Smooth muscle cell (in vitro differentiated cells): ENCODE data around the gene MAPK12. TPM values are rescaled to one million over a fixed set of nuclear protein-coding genes. Genes with fewer than 3 reads are reported as not detected.

Experiments
- DNase-seq: peaks from one replicate; lab custom pipeline; 2025; ENCODE audit not compliant: unreplicated experiment; lab: John Stamatoyannopoulos, UW
- H2AFZ ChIP-seq: fragments of 200-600 bp; sonication (generic); 2 replicates; pipeline ENCODE4 v1.6.0; 2016; ENCODE audit warnings: antibody characterized with exemption, low read depth, mild to moderate bottlenecking
- H3F3A ChIP-seq: fragments of 200-600 bp; sonication (generic); 2 replicates; pipeline ENCODE4 v1.6.0; 2017; ENCODE audit warnings: antibody characterized with exemption, low read depth
- H3K27ac ChIP-seq: fragments of 200-600 bp; sonication (generic); 2 replicates; pipeline ENCODE4 v1.5.1; 2016; ENCODE audit warnings: low read depth, mild to moderate bottlenecking
- H3K27me3 ChIP-seq: fragments of 200-600 bp; sonication (generic); 2 replicates; pipeline ENCODE4 v1.6.1; 2016; ENCODE audit warnings: low read depth, mild to moderate bottlenecking
- H3K36me3 ChIP-seq: fragments of 200-600 bp; sonication (generic); 2 replicates; pipeline ENCODE4 v1.5.1; 2016; ENCODE audit warnings: low read depth
- H3K4me1 ChIP-seq: fragments of 200-600 bp; sonication (generic); 2 replicates; pipeline ENCODE4 v1.5.1; 2016; ENCODE audit warnings: low read depth
- H3K4me2 ChIP-seq: fragments of 200-600 bp; sonication (generic); 2 replicates; pipeline ENCODE4 v1.6.0; 2016; ENCODE audit warnings: mild to moderate bottlenecking
- H3K4me3 ChIP-seq: fragments of 200-600 bp; sonication (generic); 2 replicates; pipeline ENCODE4 v1.5.1; 2016; ENCODE audit warnings: mild to moderate bottlenecking
- H3K79me2 ChIP-seq: fragments of 200-600 bp; sonication (generic); 2 replicates; pipeline ENCODE4 v1.6.0; 2016; ENCODE audit warnings: low read depth, mild to moderate bottlenecking
- H3K9ac ChIP-seq: fragments of 200-600 bp; sonication (generic); 2 replicates; pipeline ENCODE4 v1.6.0; 2016; ENCODE audit warnings: low read depth
- H3K9me3 ChIP-seq: fragments of 200-600 bp; sonication (generic); replicated peaks from 2 replicates; pipeline ENCODE4 v1.5.1; 2016; ENCODE audit warnings: low read depth
- H4K20me1 ChIP-seq: fragments of 200-600 bp; sonication (generic); 2 replicates; pipeline ENCODE4 v1.6.0; 2016; ENCODE audit warnings: low read depth
- WGBS: methylation state at CpG from one replicate; pipeline ENCODE4 v1.1.7; 2016; ENCODE audit warnings: low lambda C conversion rate; 5-methylcytosine and 5-hydroxymethylcytosine counted together
- polyA plus RNA-seq: library from polyadenylated mRNA; unstranded; fragments of >200 nt; fragmentation: Nextera tagmentation; extraction: Ambion mirVana; gene quantifications from 2 replicates; pipeline ENCODE4 v1.2.1, GENCODE V29; 2016
- total RNA-seq: library from RNA; depleted of rRNA; stranded (reverse); fragments of >200 nt; gene quantifications from 2 replicates; pipeline ENCODE4 v1.2.3, GENCODE V29; 2014
- TF ChIP-seq, protein P1 (sequence below): fragments of 200-600 bp; sonication (generic); IDR thresholded peaks from 2 replicates; pipeline ENCODE4 v1.5.1; 2017; ENCODE audit warnings: borderline replicate concordance, mild to moderate bottlenecking, antibody characterized with exemption; ENCODE audit not compliant: insufficient read depth, poor library complexity, severe bottlenecking

Gene MAPK12
- total and polyA plus RNA-seq, 2 experiments from 2014 or later = 14.9 to 26.2 TPM

DNA sequence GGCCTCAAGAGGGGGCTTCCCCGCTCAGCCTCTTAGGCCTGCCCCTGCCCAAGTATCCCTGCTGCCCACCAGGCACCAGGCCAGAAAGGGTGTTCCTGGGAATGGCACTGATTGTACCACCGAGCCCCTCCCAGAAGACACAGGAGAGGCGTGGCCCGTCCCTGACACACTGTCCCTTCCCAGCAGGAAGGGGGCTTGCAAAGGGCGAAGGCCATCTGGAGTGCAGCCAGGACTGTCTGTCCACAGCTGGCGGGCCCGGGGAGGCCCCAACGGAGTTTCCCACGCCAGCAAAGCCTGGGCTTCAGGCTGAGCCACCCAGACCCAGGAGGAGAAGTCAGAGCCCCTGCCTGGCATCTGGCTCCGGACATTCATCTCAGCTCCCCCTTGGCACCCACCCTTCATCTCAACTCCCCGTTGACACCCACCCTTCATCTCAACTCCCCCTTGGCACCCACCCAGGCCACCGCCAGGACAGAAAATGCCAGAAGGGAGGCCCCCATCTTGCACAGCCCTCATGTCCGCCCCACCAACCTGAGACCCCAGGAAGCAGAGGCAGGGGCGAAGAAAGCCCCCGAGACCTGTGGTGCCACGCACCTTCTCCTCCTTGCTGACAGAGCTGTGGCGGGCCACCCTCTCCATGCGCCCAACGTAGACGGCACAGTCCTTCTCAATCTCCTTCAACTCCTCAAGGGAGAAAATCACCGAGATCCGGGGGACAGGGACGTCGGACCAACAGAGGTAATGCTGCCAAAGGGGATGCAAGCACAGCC, 36.1 kb downstream of the MAPK12 start:
- Histone ChIP-seq H4K20me1 (no peaks in the 10 kb centered on the region), H3K27ac (no peak overlapping the region), H2AFZ (no peak overlapping the region), H3K4me1 (no peaks in the 10 kb centered on the region), H3K4me3 (no peak overlapping the region), H3K9me3 (no peaks in the 10 kb centered on the region), H3F3A (no peaks in the 10 kb centered on the region), H3K4me2 (no peak overlapping the region), H3K9ac (no peak overlapping the region), H3K27me3 (no peaks in the 10 kb centered on the region), H3K79me2 (no peaks in the 10 kb centered on the region), H3K36me3 (no peaks in the 10 kb centered on the region)
- TF ChIP-seq, protein P1, sequence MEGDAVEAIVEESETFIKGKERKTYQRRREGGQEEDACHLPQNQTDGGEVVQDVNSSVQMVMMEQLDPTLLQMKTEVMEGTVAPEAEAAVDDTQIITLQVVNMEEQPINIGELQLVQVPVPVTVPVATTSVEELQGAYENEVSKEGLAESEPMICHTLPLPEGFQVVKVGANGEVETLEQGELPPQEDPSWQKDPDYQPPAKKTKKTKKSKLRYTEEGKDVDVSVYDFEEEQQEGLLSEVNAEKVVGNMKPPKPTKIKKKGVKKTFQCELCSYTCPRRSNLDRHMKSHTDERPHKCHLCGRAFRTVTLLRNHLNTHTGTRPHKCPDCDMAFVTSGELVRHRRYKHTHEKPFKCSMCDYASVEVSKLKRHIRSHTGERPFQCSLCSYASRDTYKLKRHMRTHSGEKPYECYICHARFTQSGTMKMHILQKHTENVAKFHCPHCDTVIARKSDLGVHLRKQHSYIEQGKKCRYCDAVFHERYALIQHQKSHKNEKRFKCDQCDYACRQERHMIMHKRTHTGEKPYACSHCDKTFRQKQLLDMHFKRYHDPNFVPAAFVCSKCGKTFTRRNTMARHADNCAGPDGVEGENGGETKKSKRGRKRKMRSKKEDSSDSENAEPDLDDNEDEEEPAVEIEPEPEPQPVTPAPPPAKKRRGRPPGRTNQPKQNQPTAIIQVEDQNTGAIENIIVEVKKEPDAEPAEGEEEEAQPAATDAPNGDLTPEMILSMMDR = no peak
- no peak for DNase-seq
- 96% methylated on average over 24 of the region's 24 CpGs for WGBS

DNA sequence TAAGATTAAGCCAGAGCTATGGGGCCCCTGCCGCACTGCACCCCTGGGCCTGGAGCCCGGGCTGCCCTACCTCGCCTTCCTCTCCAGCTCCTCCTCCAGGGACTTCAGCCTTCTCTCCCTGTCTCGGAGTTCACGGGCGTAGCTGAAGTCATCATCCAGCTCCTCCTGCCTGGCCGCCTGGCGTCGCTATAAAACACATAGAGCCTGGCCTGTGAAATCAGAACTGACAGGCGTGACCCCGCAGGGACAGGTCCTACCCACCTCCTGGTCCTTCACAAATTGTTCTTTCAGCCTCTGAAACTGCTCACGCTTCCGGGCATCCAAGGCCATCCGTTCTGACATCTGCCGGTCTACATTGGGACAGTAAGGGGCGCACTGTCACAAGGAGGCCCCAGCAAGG, 37.4 kb downstream of the MAPK12 start:
- WGBS = 96% methylated on average over 16 of the region's 16 CpGs
- no peaks in the 10 kb centered on the region for H3K36me3 ChIP-seq

DNA sequence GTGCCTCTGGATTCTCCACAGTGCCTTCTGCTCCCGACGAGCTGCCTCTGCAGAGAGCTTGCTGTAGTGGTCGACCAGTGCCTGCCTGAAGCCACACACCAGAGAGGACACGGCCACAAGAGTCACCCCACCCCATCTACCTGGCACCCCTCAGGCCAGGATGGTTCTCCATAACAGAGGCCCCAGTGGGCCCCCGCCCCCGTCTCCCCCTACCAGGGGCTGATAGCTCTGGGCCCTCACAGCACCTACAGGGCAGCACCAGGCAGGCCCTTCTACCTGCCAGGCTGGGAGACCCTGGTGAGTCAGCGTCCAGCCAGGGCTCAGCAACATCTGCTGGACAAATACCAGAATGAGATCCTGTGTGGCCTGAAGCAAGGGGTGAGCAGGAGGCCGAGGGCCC, 39.0 kb downstream of the MAPK12 start:
- peaks cover 19% of the 10 kb centered on the region for H4K20me1 ChIP-seq
- TF ChIP-seq, protein P1 = no peak
- no peak overlapping the region for H3K9ac ChIP-seq
- no peaks in the 10 kb centered on the region for H3K79me2 ChIP-seq
- no peaks in the 10 kb centered on the region for H3K36me3 ChIP-seq
- 95% methylated on average over 8 of the region's 8 CpGs for WGBS
- no peaks in the 10 kb centered on the region for H3K27me3 ChIP-seq
- H3K4me1 ChIP-seq = no peaks in the 10 kb centered on the region
- no peaks in the 10 kb centered on the region for H3K9me3 ChIP-seq
- no peak overlapping the region for H2AFZ ChIP-seq
- H3K4me3 ChIP-seq = no peak overlapping the region
- DNase-seq = no peak
- H3K27ac ChIP-seq = no peak overlapping the region
- no peak overlapping the region for H3K4me2 ChIP-seq
- H3F3A ChIP-seq = no peaks in the 10 kb centered on the region

More for the DNA sequence above, 37.4 kb downstream of the MAPK12 start:
- TF ChIP-seq, protein P1 = no peak
- H3K4me1 ChIP-seq = no peaks in the 10 kb centered on the region
- no peak overlapping the region for H3K27ac ChIP-seq
- no peaks in the 10 kb centered on the region for H3K79me2 ChIP-seq
- no peaks in the 10 kb centered on the region for H3F3A ChIP-seq
- no peak for DNase-seq
- no peak overlapping the region for H2AFZ ChIP-seq
- no peak overlapping the region for H3K4me3 ChIP-seq
- no peak overlapping the region for H3K4me2 ChIP-seq
- no peaks in the 10 kb centered on the region for H3K27me3 ChIP-seq
- no peak overlapping the region for H3K9ac ChIP-seq
- H4K20me1 ChIP-seq = peaks cover 5% of the 10 kb centered on the region
- H3K9me3 ChIP-seq = no peaks in the 10 kb centered on the region
